GM12801 (cell line): ENCODE data around the gene SH2D7.

Experiments
- CTCF ChIP-seq: IDR thresholded peaks from one replicate; pipeline ENCODE4 v1.5.1; 2011; ENCODE audit warnings: control low read depth; ENCODE audit not compliant: insufficient read length; ENCODE audit errors: extremely low read depth

SH2D7 gene

GRCh38 chr15:78148392-78149067 lies 56.2 kb downstream of the SH2D7 start:
- no peak for TF ChIP-seq CTCF

DNA sequence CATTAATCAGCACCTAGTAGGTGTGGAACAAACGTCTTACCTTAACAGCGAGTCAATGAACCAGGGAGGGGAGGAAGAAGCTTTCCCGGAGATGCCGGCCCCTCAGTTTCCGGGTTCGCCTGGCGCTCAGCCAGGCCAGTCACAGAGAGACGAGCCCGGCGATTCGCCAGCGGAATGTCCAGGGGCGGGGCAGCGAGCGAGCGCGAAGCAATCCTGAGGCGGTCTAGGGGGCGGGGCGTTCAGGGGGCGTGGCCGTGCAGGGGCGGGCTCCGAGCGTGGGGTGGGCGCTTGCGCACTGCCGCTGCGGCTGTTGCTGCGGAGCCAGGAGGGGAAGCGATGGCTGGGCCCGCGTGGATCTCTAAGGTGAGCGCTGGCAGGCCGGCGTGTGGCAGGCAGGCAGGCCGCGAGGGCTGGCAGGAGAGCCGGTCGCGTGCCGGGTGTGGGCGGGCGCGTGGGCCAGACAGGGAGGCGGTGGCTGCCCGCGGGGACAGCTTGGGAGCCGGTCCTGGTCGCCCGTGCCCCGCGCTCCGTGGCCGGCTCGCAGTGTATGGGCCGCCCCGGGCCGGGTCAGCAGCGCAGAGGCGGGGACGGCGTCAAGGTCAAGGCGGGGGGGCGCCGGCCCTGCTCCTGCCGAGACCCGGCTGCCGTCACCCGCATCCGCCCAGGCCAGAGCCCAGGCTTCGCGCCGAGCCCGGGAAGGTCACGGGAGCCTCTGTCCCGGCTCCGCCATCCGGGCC lies 56.9 kb downstream of the SH2D7 start, which contains the start of gene IDH3A:
Gene IDH3A (plus strand): TSS at position 295 of the 737 bp plus-strand sequence. CDS start 42 bp downstream, at position 337.
- TF ChIP-seq CTCF, result no peak

GRCh38 chr15:78149805-78150751 lies 57.7 kb downstream of the SH2D7 start:
- TF ChIP-seq CTCF, result no peak
